GM12878 (cell line): ENCODE data around the gene TMEM106A. TPM values are rescaled to one million over a fixed set of nuclear protein-coding genes. Genes with fewer than 3 reads are reported as not detected.

ENCODE experiments used
- ATF2 ChIP-seq: IDR thresholded peaks from 2 replicates; pipeline ENCODE4 v1.6.1; 2012; ENCODE audit warnings: low read length, inconsistent platforms
- EGR1 ChIP-seq, 2 experiments: IDR thresholded peaks; 1 replicate in 1 of 2; 2 replicates in 1 of 2; pipeline ENCODE4 v1.6.1; 2011 to 2012; ENCODE audit warnings: low read depth in 2 of 2, low read length in 2 of 2, borderline replicate concordance in 1 of 2, mild to moderate bottlenecking in 1 of 2, moderate library complexity in 1 of 2
- HDAC6 ChIP-seq: fragments of 200-600 bp; sonication (generic); IDR thresholded peaks from one replicate; pipeline ENCODE4 v1.8.0; 2017; ENCODE audit warnings: antibody characterized with exemption; ENCODE audit not compliant: unreplicated experiment
- KDM1A ChIP-seq: fragments of 200-600 bp; sonication (generic); IDR thresholded peaks from 2 replicates; pipeline ENCODE4 v1.6.1; 2016; ENCODE audit warnings: borderline replicate concordance
- MEF2A ChIP-seq: IDR thresholded peaks from 2 replicates; pipeline ENCODE4 v1.6.1; 2011; ENCODE audit warnings: low read depth, mild to moderate bottlenecking, low read length, moderate library complexity; ENCODE audit not compliant: insufficient read depth
- NFYB ChIP-seq: IDR thresholded peaks from 2 replicates; pipeline ENCODE4 v1.6.1; 2011; ENCODE audit warnings: low read depth, mild to moderate bottlenecking, low read length, improper control_type of control experiment, moderate library complexity; ENCODE audit not compliant: insufficient read depth
- NR2C2 ChIP-seq: IDR thresholded peaks from 2 replicates; pipeline ENCODE4 v1.6.1; 2011; ENCODE audit warnings: borderline replicate concordance, low read depth; ENCODE audit not compliant: control insufficient read depth, insufficient read length
- PAX8 ChIP-seq: fragments of 450-650 bp; IDR thresholded peaks from 2 replicates; pipeline ENCODE4 v1.6.1; 2017; ENCODE audit warnings: mild to moderate bottlenecking, moderate library complexity
- RFX5 ChIP-seq: IDR thresholded peaks from 2 replicates; pipeline ENCODE4 v1.6.1; 2011; ENCODE audit warnings: low read depth, low read length, improper control_type of control experiment
- SMC3 ChIP-seq: IDR thresholded peaks from 2 replicates; pipeline ENCODE4 v1.6.1; 2011; ENCODE audit warnings: low read length, improper control_type of control experiment, borderline replicate concordance
- SREBF1 ChIP-seq: IDR thresholded peaks from 2 replicates; pipeline ENCODE4 v1.6.1; 2012; ENCODE audit warnings: mild to moderate bottlenecking, low read length
- SREBF2 ChIP-seq: IDR thresholded peaks from 2 replicates; pipeline ENCODE4 v1.6.1; 2012; ENCODE audit warnings: mild to moderate bottlenecking, low read length
- TCF3 ChIP-seq: IDR thresholded peaks from 2 replicates; pipeline ENCODE4 v1.6.1; 2012; ENCODE audit warnings: low read depth, mild to moderate bottlenecking, low read length, borderline replicate concordance; ENCODE audit not compliant: insufficient read depth
- ZBTB40 ChIP-seq: fragments of 450-650 bp; IDR thresholded peaks from 2 replicates; pipeline ENCODE4 v1.6.1; 2016; ENCODE audit warnings: mild to moderate bottlenecking, moderate library complexity, borderline replicate concordance
- ZNF217 ChIP-seq: fragments of 450-650 bp; IDR thresholded peaks from 2 replicates; pipeline ENCODE4 v1.6.1; 2017; ENCODE audit warnings: antibody characterized with exemption, mild to moderate bottlenecking
- ZNF24 ChIP-seq: fragments of 450-650 bp; IDR thresholded peaks from 2 replicates; pipeline ENCODE4 v1.6.1; 2017; ENCODE audit warnings: antibody characterized with exemption, mild to moderate bottlenecking
- ZNF592 ChIP-seq: fragments of 450-650 bp; IDR thresholded peaks from 2 replicates; pipeline ENCODE4 v1.6.1; 2017; ENCODE audit warnings: mild to moderate bottlenecking, moderate library complexity
- polyA plus RNA-seq, 11 experiments: library from polyadenylated mRNA; depleted of rRNA in 4 of 11; unstranded in 6 of 11; stranded (reverse) in 5 of 11; fragments of >200 nt; fragmentation: Nextera tagmentation in 4 of 11; fragmentation: Illumina TruSeq in 1 of 11; extraction: Ambion mirVana in 4 of 11; extraction: Trizol in 1 of 11; gene quantifications; 1 replicate in 1 of 11; 2 replicates in 10 of 11; pipeline versions ENCODE4 v1.2.1 to v1.2.3, GENCODE V29; 2011 to 2016; ENCODE audit warnings: inconsistent platforms in 2 of 11, missing spikeins in 2 of 11, low read depth in 1 of 11
- total RNA-seq, 4 experiments: library from RNA; depleted of rRNA in 3 of 4; stranded (reverse); fragments of >200 nt in 3 of 4; fragmentation: Illumina TruSeq in 1 of 4; extraction: Trizol in 1 of 4; gene quantifications; 2 replicates each; pipeline versions ENCODE4 v1.2.1 to v1.2.3, GENCODE V29; 2013 to 2021

The TMEM106A gene
- total and polyA plus RNA-seq, 10 of the 15 experiments (the other 5 are each of a cell fraction or from before 2014, with no cell fraction given) = 2.3 to 18.7 (median 9.3) TPM

GRCh38 chr17:43211480-43212402 lies at the start of gene TMEM106A (continued):
- TF ChIP-seq ZNF592 (no peak), TCF3 (no peak), RFX5 (no peak), KDM1A (no peak), NR2C2 (no peak), EGR1 (IDR thresholded peaks at IDR 0.05; ENCODE audit: borderline replicate concordance in 1 of 2, low read depth in 2 of 2, low read length in 2 of 2) (no peak; a peak in 1 of 3 replicates), ZBTB40 (no peak), SREBF2 (no peak), ZNF217 (no peak), NFYB (no peak), ZNF24 (no peak), MEF2A (0 out of 2 replicates have a peak, but pooled peaks have one; percentile 4), HDAC6 (no peak), SMC3 (no peak), ATF2 (no peak), SREBF1 (no peak), PAX8 (peak; percentile 56; the same call in 1 of the 2 replicates)
